KOPT-K1 (cell line): ENCODE results near the gene HPCAL1.
"Not testable (repeated sequence)": the region's sequence is repeated elsewhere in the genome, so short reads cannot be mapped to it uniquely, and the experiment has no call there.

ENCODE experiments used
- H3K27ac ChIP-seq: fragments of 200-600 bp; sonication (generic); 2 replicates; pipeline ENCODE4 v1.5.1; 2016; ENCODE audit warnings: antibody characterized with exemption, mild to moderate bottlenecking, low read depth, low read length; ENCODE audit not compliant: poor library complexity, severe bottlenecking
- H3K36me3 ChIP-seq: fragments of 200-600 bp; sonication (generic); 2 replicates; pipeline ENCODE4 v1.5.1; 2017; ENCODE audit warnings: antibody characterized with exemption, mild to moderate bottlenecking, low read length, moderate library complexity; ENCODE audit not compliant: insufficient read depth
- H3K9me3 ChIP-seq: fragments of 200-600 bp; sonication (generic); 2 replicates; pipeline ENCODE4 v1.5.1; 2017; ENCODE audit warnings: antibody characterized with exemption, low read length, mild to moderate bottlenecking; ENCODE audit not compliant: insufficient read depth, poor library complexity, severe bottlenecking

Gene HPCAL1

GRCh38 chr2:10438688-10439087, 136.0 kb downstream of the HPCAL1 start:
- Histone ChIP-seq H3K27ac (no peak overlapping the region), H3K36me3 (peaks cover 56% of the 10 kb centered on the region), H3K9me3 (no peaks in the 10 kb centered on the region)

GRCh38 chr2:10439185-10439879, 136.6 kb downstream of the HPCAL1 start:
- Histone ChIP-seq H3K36me3 (peaks cover 62% of the 10 kb centered on the region), H3K9me3 (no peaks in the 10 kb centered on the region), H3K27ac (no peak overlapping the region)

GRCh38 chr2:10439971-10440370, 137.3 kb downstream of the HPCAL1 start:
- Histone ChIP-seq H3K36me3 (peaks cover 69% of the 10 kb centered on the region), H3K9me3 (no peaks in the 10 kb centered on the region), H3K27ac (no peak overlapping the region)

GRCh38 chr2:10440736-10441135, 138.0 kb downstream of the HPCAL1 start:
- Histone ChIP-seq H3K27ac (no peak overlapping the region), H3K9me3 (no peaks in the 10 kb centered on the region), H3K36me3 (peaks cover 76% of the 10 kb centered on the region)

- no peak overlapping the region for H3K27ac ChIP-seq
- peaks cover 84% of the 10 kb centered on the region for H3K36me3 ChIP-seq
- no peaks in the 10 kb centered on the region for H3K9me3 ChIP-seq
Measured at GRCh38 chr2:10441948-10442347, 139.2 kb downstream of the HPCAL1 start.

- peaks cover 84% of the 10 kb centered on the region for H3K36me3 ChIP-seq
- H3K27ac ChIP-seq, H3K9me3 ChIP-seq: not testable (repeated sequence)
Measured at GRCh38 chr2:10442469-10443126, 139.9 kb downstream of the HPCAL1 start.

GRCh38 chr2:10444463-10444862, 141.8 kb downstream of the HPCAL1 start:
- Histone ChIP-seq H3K36me3 (peaks cover 70% of the 10 kb centered on the region), H3K9me3 (no peaks in the 10 kb centered on the region), H3K27ac (no peak overlapping the region)

- H3K27ac ChIP-seq: peak overlapping the region; percentile 74
- H3K9me3 ChIP-seq: peaks cover 4% of the 10 kb centered on the region
- peaks cover 48% of the 10 kb centered on the region for H3K36me3 ChIP-seq
Measured at GRCh38 chr2:10446631-10447030, 143.9 kb downstream of the HPCAL1 start.

GRCh38 chr2:10447300-10447894, 144.7 kb downstream of the HPCAL1 start:
- Histone ChIP-seq H3K36me3 (peaks cover 41% of the 10 kb centered on the region), H3K27ac (peak overlapping the region; percentile 74), H3K9me3 (peaks cover 4% of the 10 kb centered on the region)

GRCh38 chr2:10447895-10448575, 145.3 kb downstream of the HPCAL1 start, which contains the start of gene ODC1:
Gene ODC1 (minus strand): TSS chr2:10448327. CDS start chr2:10445032, 3,295 bp downstream.
- Histone ChIP-seq H3K9me3 (peaks cover 4% of the 10 kb centered on the region), H3K36me3 (peaks cover 34% of the 10 kb centered on the region), H3K27ac (peak within 1 kb of the TSS; percentile 92)

GRCh38 chr2:10448576-10449485, 146.1 kb downstream of the HPCAL1 start:
- Histone ChIP-seq H3K9me3 (peaks cover 4% of the 10 kb centered on the region), H3K27ac (peak overlapping the region; percentile 92), H3K36me3 (peaks cover 26% of the 10 kb centered on the region)

- Histone ChIP-seq H3K36me3 (peaks cover 20% of the 10 kb centered on the region), H3K9me3 (peaks cover 4% of the 10 kb centered on the region), H3K27ac (no peak overlapping the region)
Measured at GRCh38 chr2:10449486-10449831, 146.8 kb downstream of the HPCAL1 start.

GRCh38 chr2:10449838-10450691, 147.4 kb downstream of the HPCAL1 start:
- peaks cover 14% of the 10 kb centered on the region for H3K36me3 ChIP-seq
- peaks cover 4% of the 10 kb centered on the region for H3K9me3 ChIP-seq
- no peak overlapping the region for H3K27ac ChIP-seq

GRCh38 chr2:10451819-10452218, 149.1 kb downstream of the HPCAL1 start:
- Histone ChIP-seq H3K36me3 (no peaks in the 10 kb centered on the region), H3K27ac (no peak overlapping the region), H3K9me3 (peaks cover 4% of the 10 kb centered on the region)
